NCI-H2081 (cell line): ENCODE results near the gene FHIP1A.
A peak's percentile ranks its signal among the peaks of the same experiment; 100 is the strongest.

Source experiments
- DNase-seq, 2 experiments: peaks; one replicate each; lab custom pipeline; 2025; lab: John Stamatoyannopoulos, UW

FHIP1A gene

GRCh38 chr4:151418385-151418784, 9.4 kb downstream of the FHIP1A start:
- no peak for DNase-seq

GRCh38 chr4:151418856-151419255, 9.9 kb downstream of the FHIP1A start:
- no peak for DNase-seq

- no peak for DNase-seq
Measured at GRCh38 chr4:151420250-151420807, 11.4 kb downstream of the FHIP1A start.

- DNase-seq = no peak
Measured at GRCh38 chr4:151422854-151423253, 13.9 kb downstream of the FHIP1A start.

- DNase-seq = peak in 1 of 2 experiments; percentile 55
Measured at GRCh38 chr4:151426513-151426912, 17.5 kb downstream of the FHIP1A start.

GRCh38 chr4:151427266-151427665, 18.3 kb downstream of the FHIP1A start:
- no peak for DNase-seq

GRCh38 chr4:151428346-151428745, 19.4 kb downstream of the FHIP1A start:
- DNase-seq = no peak

- DNase-seq = no peak
Measured at GRCh38 chr4:151429957-151430570, 21.1 kb downstream of the FHIP1A start.

- DNase-seq = peak in 1 of 2 experiments; percentile 4
Measured at GRCh38 chr4:151430740-151431457, 21.9 kb downstream of the FHIP1A start.

- no peak for DNase-seq
Measured at GRCh38 chr4:151431728-151432127, 22.8 kb downstream of the FHIP1A start.

- no peak for DNase-seq
Measured at GRCh38 chr4:151432654-151433053, 23.7 kb downstream of the FHIP1A start.

GRCh38 chr4:151434183-151434860, 25.3 kb downstream of the FHIP1A start:
- DNase-seq = no peak

GRCh38 chr4:151436093-151436518, 27.1 kb downstream of the FHIP1A start:
- DNase-seq = no peak

GRCh38 chr4:151437505-151437904, 28.5 kb downstream of the FHIP1A start:
- DNase-seq = no peak

- DNase-seq = no peak
Measured at GRCh38 chr4:151438154-151438553, 29.2 kb downstream of the FHIP1A start.

GRCh38 chr4:151439320-151439719, 30.3 kb downstream of the FHIP1A start:
- DNase-seq = no peak

GRCh38 chr4:151442002-151442401, 33.0 kb downstream of the FHIP1A start:
- no peak for DNase-seq

- DNase-seq = no peak
Measured at GRCh38 chr4:151443247-151443646, 34.3 kb downstream of the FHIP1A start.

GRCh38 chr4:151443752-151444151, 34.8 kb downstream of the FHIP1A start:
- no peak for DNase-seq

GRCh38 chr4:151446208-151446607, 37.2 kb downstream of the FHIP1A start:
- no peak for DNase-seq

- no peak for DNase-seq
Measured at GRCh38 chr4:151454513-151454912, 45.5 kb downstream of the FHIP1A start.

- DNase-seq = peak in 1 of 2 experiments; percentile 4
Measured at GRCh38 chr4:151455212-151455611, 46.2 kb downstream of the FHIP1A start.

- DNase-seq = no peak
Measured at GRCh38 chr4:151458148-151458547, 49.2 kb downstream of the FHIP1A start.
